K562 (cell line): ENCODE results near the gene SPG21. TPM values are rescaled to one million over a fixed set of nuclear protein-coding genes. Genes with fewer than 3 reads are reported as not detected.

Experiments
- ATAC-seq: fragments of 200-7000 bp; cut with Tn5 transposase; 3 replicates; pipeline ENCODE4 v1.9.1; 2020; ENCODE audit warnings: moderate library complexity
- BruUV-seq: library from RNA; stranded (reverse); fragments of 400-500 nt; replicated peaks from 2 replicates; lab custom pipeline; 2021; lab: Mats Ljungman, UMichigan
- CTCF ChIA-PET: fragments of 300-600 bp; formaldehyde crosslinking; extraction: SDS; loops from one replicate; lab custom pipeline; 2021; ENCODE audit warnings: low intra/inter-chr PET ratio; lab: Yijun Ruan, JAX
- POLR2A ChIA-PET: fragments of 300-600, 350-650 bp; sonication (Branson Sonifier 250); formaldehyde crosslinking; extraction: SDS; loops from one replicate; lab custom pipeline; 2021; ENCODE audit warnings: antibody characterized with exemption, inconsistent platforms; lab: Yijun Ruan, JAX
- DNase-seq, 4 experiments: peaks; one replicate each; pipeline versions ENCODE4 v3.0.0 to v3.0.0-alpha.2; 2011 to 2018; ENCODE audit warnings: low spot score in 3 of 4, mixed read lengths in 3 of 4; ENCODE audit errors: extremely low read depth in 1 of 4
- FAIRE-seq: peaks from 2 replicates; lab custom pipeline; 2011; peaks lifted over from hg19 to GRCh38; lab: Jason Lieb, UNC
- H2AFZ ChIP-seq: 2 replicates; pipeline ENCODE4 v1.6.0; 2011; ENCODE audit warnings: low read depth, low read length, control low read depth, inconsistent platforms
- H3K27ac ChIP-seq: fragments of 200-600 bp; 3 replicates; pipeline ENCODE4 v1.8.0; 2011; ENCODE audit warnings: low read depth, mild to moderate bottlenecking, control low read depth, inconsistent platforms, low read length, moderate library complexity, mixed read lengths; ENCODE audit errors: extremely low read depth
- H3K27me3 ChIP-seq, 2 experiments: fragments of 300-600 bp in 1 of 2; 2 replicates in 1 of 2; 3 replicates in 1 of 2; pipeline versions ENCODE4 v1.6.0 to v1.8.0; 2011; ENCODE audit warnings: inconsistent platforms in 2 of 2, low read length in 2 of 2, mild to moderate bottlenecking in 1 of 2, mixed read lengths in 1 of 2, moderate library complexity in 1 of 2; ENCODE audit not compliant: control insufficient read depth in 2 of 2, insufficient read depth in 2 of 2
- H3K36me3 ChIP-seq: fragments of 300-600 bp; 3 replicates; pipeline ENCODE4 v1.8.0; 2011; ENCODE audit warnings: mild to moderate bottlenecking, low read length, inconsistent platforms; ENCODE audit not compliant: control insufficient read depth, insufficient read depth
- H3K4me1 ChIP-seq, 2 experiments: fragments of 200-600 bp in 1 of 2; replicated peaks in 1 of 2; 2 replicates in 1 of 2; 3 replicates in 1 of 2; pipeline versions ENCODE4 v1.5.1 to v1.8.0; 2011; ENCODE audit warnings: inconsistent platforms in 2 of 2, low read length in 2 of 2, mild to moderate bottlenecking in 1 of 2, mixed read lengths in 1 of 2, moderate library complexity in 1 of 2; ENCODE audit not compliant: control insufficient read depth in 2 of 2, insufficient read depth in 2 of 2
- H3K4me2 ChIP-seq: 2 replicates; pipeline ENCODE4 v1.6.1; 2011; ENCODE audit warnings: low read length, control low read depth, inconsistent platforms, mixed read lengths; ENCODE audit not compliant: insufficient read depth
- H3K4me3 ChIP-seq: fragments of 200-600 bp; sonication (generic), shearing (Covaris generic); 2 replicates; pipeline ENCODE4 v1.5.1; 2016; ENCODE audit warnings: control low read depth, inconsistent platforms
- H3K79me2 ChIP-seq: fragments of 200-600 bp; 3 replicates; pipeline ENCODE4 v1.8.0; 2011; ENCODE audit warnings: low read length, inconsistent platforms; ENCODE audit not compliant: control insufficient read depth, insufficient read depth
- H3K9ac ChIP-seq, 2 experiments: 2 replicates each; pipeline versions ENCODE4 v1.6.0 to v1.6.1; 2011; ENCODE audit warnings: low read depth in 2 of 2, low read length in 2 of 2, control low read depth in 1 of 2, inconsistent platforms in 1 of 2, mild to moderate bottlenecking in 1 of 2, mixed read lengths in 1 of 2; ENCODE audit not compliant: insufficient read depth in 1 of 2
- H3K9me1 ChIP-seq: one replicate; pipeline ENCODE4 v1.6.0; 2011; ENCODE audit warnings: inconsistent platforms, mild to moderate bottlenecking, low read length, moderate library complexity; ENCODE audit not compliant: control insufficient read depth, insufficient read depth
- H3K9me3 ChIP-seq: replicated peaks from 2 replicates; pipeline ENCODE4 v1.5.1; 2011; ENCODE audit warnings: low read depth, low read length, inconsistent platforms; ENCODE audit not compliant: control insufficient read depth, insufficient read depth
- H4K20me1 ChIP-seq: replicated peaks from 2 replicates; pipeline ENCODE4 v1.6.1; 2011; ENCODE audit warnings: low read length, inconsistent platforms, mixed read lengths; ENCODE audit not compliant: control insufficient read depth, insufficient read depth
- BMI1 ChIP-seq: fragments of 150-350 bp; IDR thresholded peaks from 2 replicates; pipeline ENCODE4 v1.6.1; 2014; ENCODE audit warnings: low read length
- CBFA2T2 ChIP-seq: fragments of 450-650 bp; conservative IDR thresholded peaks from 2 replicates; pipeline ENCODE4 v1.6.1; 2017; ENCODE audit warnings: mild to moderate bottlenecking
- IRF9 ChIP-seq: fragments of 450-650 bp; IDR thresholded peaks from 2 replicates; pipeline ENCODE4 v1.6.1; 2016; ENCODE audit warnings: missing biosample characterization, missing genetic modification characterization
- MECOM ChIP-seq: fragments of 250-450 bp; sonication (Bioruptor Pico); IDR thresholded peaks from 2 replicates; pipeline ENCODE4 v1.8.0; 2022; ENCODE audit warnings: inconsistent platforms
- MED1 ChIP-seq: sonication (generic); formaldehyde crosslinking; IDR thresholded peaks from 2 replicates; pipeline ENCODE4 v1.8.1; 2023; ENCODE audit warnings: missing genetic modification reagents, borderline replicate concordance
- POLR2AphosphoS2 ChIP-seq: IDR thresholded peaks from 2 replicates; pipeline ENCODE4 v1.6.1; 2012; ENCODE audit warnings: low read length, improper control_type of control experiment
- RBM39 ChIP-seq: fragments of 200-400 bp; formaldehyde crosslinking; optimal IDR thresholded peaks from 2 replicates; pipeline ENCODE3; 2018; ENCODE audit warnings: low read depth, low read length
- SLC30A9 ChIP-seq: fragments of 250-450 bp; sonication (Bioruptor Pico); IDR thresholded peaks from 2 replicates; pipeline ENCODE4 v1.8.0; 2022; ENCODE audit warnings: mild to moderate bottlenecking, moderate library complexity
- TCF7 ChIP-seq: sonication (generic); IDR thresholded peaks from 2 replicates; pipeline ENCODE4 v1.6.1; 2016; ENCODE audit warnings: antibody characterized with exemption, borderline replicate concordance
- THRB ChIP-seq: fragments of 450-650 bp; formaldehyde crosslinking; conservative IDR thresholded peaks from 2 replicates; pipeline ENCODE4 v1.4.0; 2022; ENCODE audit warnings: mild to moderate bottlenecking, missing genetic modification characterization
- TOE1 ChIP-seq, 2 experiments: fragments of 450-650 bp in 1 of 2; sonication (generic) in 1 of 2; formaldehyde crosslinking in 1 of 2; IDR thresholded peaks; 2 replicates each; pipeline versions ENCODE4 v1.7.1 to v1.8.0; 2016 to 2022; ENCODE audit warnings: borderline replicate concordance in 2 of 2, mild to moderate bottlenecking in 2 of 2, antibody characterized with exemption in 1 of 2, inconsistent platforms in 1 of 2, low read depth in 1 of 2, missing genetic modification reagents in 1 of 2, moderate library complexity in 1 of 2
- ZNF121 ChIP-seq: sonication (generic); formaldehyde crosslinking; conservative IDR thresholded peaks from 2 replicates; pipeline ENCODE4 v1.8.0; 2022; ENCODE audit warnings: missing genetic modification reagents
- ZNF23 ChIP-seq: fragments of 250-450 bp; sonication (Bioruptor Pico); IDR thresholded peaks from 2 replicates; pipeline ENCODE4 v1.4.0; 2020; ENCODE audit warnings: mild to moderate bottlenecking
- ZNF347 ChIP-seq: fragments of 450-650 bp; formaldehyde crosslinking; IDR thresholded peaks from 2 replicates; pipeline ENCODE4 v1.4.0; 2020; ENCODE audit warnings: low read depth, mild to moderate bottlenecking, moderate library complexity
- WGBS: fragments of 100-300 bp; shearing (Covaris generic); methylation state at CpG from one replicate; pipeline ENCODE4 v1.1.6; 2016; ENCODE audit warnings: low coverage, mixed read lengths; ENCODE audit not compliant: insufficient coverage; ENCODE audit errors: missing lambda C conversion rate; 5-methylcytosine and 5-hydroxymethylcytosine counted together
- in situ Hi-C: fragments of 300-500 bp; cut with MboI; formaldehyde crosslinking; loops from 4 replicates; pipeline ENCODE4 v1.15.0; 2018; ENCODE audit warnings: inconsistent platforms, mixed read lengths
- intact Hi-C: fragments of 100-400 bp; cut with micrococcal nuclease; formaldehyde crosslinking; loops from 2 replicates; pipeline ENCODE4 v1.14.2; 2022
- polyA plus RNA-seq, 8 experiments: library from polyadenylated mRNA; depleted of rRNA in 4 of 8; stranded (reverse) in 5 of 8; unstranded in 3 of 8; fragments of >200 nt; fragmentation: Nextera tagmentation in 2 of 8; fragmentation: Illumina TruSeq in 1 of 8; extraction: Ambion mirVana in 2 of 8; extraction: Trizol in 1 of 8; gene quantifications; 2 replicates each; pipeline versions ENCODE4 v1.2.1 to v1.2.3, GENCODE V29; 2011 to 2014; ENCODE audit warnings: inconsistent platforms in 1 of 8, missing spikeins in 1 of 8
- total RNA-seq, 7 experiments: library from RNA; depleted of rRNA in 6 of 7; stranded (reverse); fragments of >200 nt in 6 of 7; fragmentation: Illumina TruSeq in 2 of 7; extraction: Trizol in 2 of 7; gene quantifications; 2 replicates each; pipeline versions ENCODE4 v1.2.1 to v1.2.3, GENCODE V29; 2011 to 2021; ENCODE audit warnings: low replicate concordance in 1 of 7

The SPG21 gene
- total and polyA plus RNA-seq, 9 of the 15 experiments (the other 6 are each of a cell fraction or from before 2014, with no cell fraction given), result 22.8 to 98.8 (median 65.1) TPM

- H3K9me3 ChIP-seq, result no peaks in the 10 kb centered on the region
- WGBS, result 0% methylated on average over 2 of the region's 2 CpGs
- ChIA-PET CTCF (no interaction called here), POLR2A (interaction anchor here (2.4 kb wide), 1 partner anchor 9 kb away, joined by 7 read pairs; no protein-coding TSS in a partner anchor)
- no peak overlapping the region for H3K4me3 ChIP-seq
- no TSS peak for BruUV-seq
- H3K9me1 ChIP-seq, result no peaks in the 10 kb centered on the region
- no peak for DNase-seq
- no peak overlapping the region for H3K4me2 ChIP-seq
- ATAC-seq, result no peak
- intact Hi-C loops (no loop called here), in situ Hi-C loops (no loop called here)
- H3K4me1 ChIP-seq, result no peaks in the 10 kb centered on the region
- H3K27ac ChIP-seq, result no peak overlapping the region
- no peak overlapping the region for H2AFZ ChIP-seq
- H3K9ac ChIP-seq, result no peak overlapping the region
- H3K36me3 ChIP-seq, result no peaks in the 10 kb centered on the region
- no peak for FAIRE-seq
- H3K27me3 ChIP-seq, result peaks cover 28 to 58% of the 10 kb centered on the region in 2 experiments
- H4K20me1 ChIP-seq, result peaks cover 7% of the 10 kb centered on the region
- no peaks in the 10 kb centered on the region for H3K79me2 ChIP-seq
- TF ChIP-seq IRF9 (tag) (no peak), ZNF121 (CRISPR knock-in tag) (no peak), ZNF347 (CRISPR knock-in tag) (no peak), ZNF23 (CRISPR knock-in tag) (no peak), THRB (CRISPR knock-in tag) (no peak), TOE1 (IDR thresholded peaks at IDR 0.05; ENCODE audit: borderline replicate concordance) (no peak), TOE1 (CRISPR knock-in tag; IDR thresholded peaks at IDR 0.05; ENCODE audit: borderline replicate concordance, low read depth) (no peak), MECOM (CRISPR knock-in tag) (no peak), RBM39 (no peak), TCF7 (no peak), POLR2AphosphoS2 (no peak), CBFA2T2 (no peak), BMI1 (no peak), MED1 (CRISPR knock-in tag) (no peak), SLC30A9 (CRISPR knock-in tag) (no peak)
Measured at GRCh38 chr15:64923546-64923945, 66.2 kb downstream of the SPG21 start.
